ENCODE measurements around the gene RUSF1.

RUSF1 gene

GRCh38 chr16:31471875-31472708 is 36.1 kb downstream of the RUSF1 start, which contains the start of gene TGFB1I1:
TGFB1I1 (plus strand) TSS chr16:31472152; CDS start chr16:31472189, 37 bp downstream.
- in situ Hi-C loops (cut with MboI; ENCODE audit: low sequenced_read_pairs): loop anchor here (25.0 kb wide), 2 partner anchors 390 to 485 kb away; partner anchors contain the start of genes HSD3B7 and ZNF267

- in situ Hi-C loops (cut with MboI; ENCODE audit: low sequenced_read_pairs): loop anchor here (25.0 kb wide), 2 partner anchors 391 to 484 kb away; partner anchors contain the start of genes HSD3B7 and ZNF267
Observed at GRCh38 chr16:31471241-31471874, 36.8 kb downstream of the RUSF1 start.

GRCh38 chr16:31470615-31471014 is 37.6 kb downstream of the RUSF1 start:
- in situ Hi-C loops (cut with MboI; ENCODE audit: low sequenced_read_pairs): loop anchor here (25.0 kb wide), 2 partner anchors 392 to 483 kb away; partner anchors contain the start of genes HSD3B7 and ZNF267

GRCh38 chr16:31467858-31468257 is 40.3 kb downstream of the RUSF1 start:
- in situ Hi-C loops (cut with MboI; ENCODE audit: low sequenced_read_pairs): loop anchor here (25.0 kb wide), 2 partner anchors 394 to 481 kb away; partner anchors contain the start of genes HSD3B7 and ZNF267

- in situ Hi-C loops (cut with MboI; ENCODE audit: low sequenced_read_pairs): loop anchor here (25.0 kb wide), 2 partner anchors 395 to 480 kb away; partner anchors contain the start of genes HSD3B7 and ZNF267
Observed at GRCh38 chr16:31467151-31467773, 40.9 kb downstream of the RUSF1 start.

GRCh38 chr16:31466381-31466841 is 41.8 kb downstream of the RUSF1 start:
- in situ Hi-C loops (cut with MboI; ENCODE audit: low sequenced_read_pairs): loop anchor here (25.0 kb wide), 2 partner anchors 396 to 479 kb away; partner anchors contain the start of genes HSD3B7 and ZNF267

- in situ Hi-C loops (cut with MboI; ENCODE audit: low sequenced_read_pairs): loop anchor here (25.0 kb wide), 2 partner anchors 396 to 479 kb away; partner anchors contain the start of genes HSD3B7 and ZNF267
Observed at GRCh38 chr16:31465788-31466370, 42.3 kb downstream of the RUSF1 start.

- in situ Hi-C loops (cut with MboI; ENCODE audit: low sequenced_read_pairs): loop anchor here (25.0 kb wide), 2 partner anchors 397 to 478 kb away; partner anchors contain the start of genes HSD3B7 and ZNF267
Observed at GRCh38 chr16:31464781-31465260, 43.4 kb downstream of the RUSF1 start.

- in situ Hi-C loops (cut with MboI; ENCODE audit: low sequenced_read_pairs): loop anchor here (25.0 kb wide), 2 partner anchors 398 to 477 kb away; partner anchors contain the start of genes HSD3B7 and ZNF267
Observed at GRCh38 chr16:31464348-31464769, 43.8 kb downstream of the RUSF1 start.

GRCh38 chr16:31461921-31462804 is 46.0 kb downstream of the RUSF1 start:
- in situ Hi-C loops (cut with MboI; ENCODE audit: low sequenced_read_pairs): loop anchor here (25.0 kb wide), 2 partner anchors 400 to 475 kb away; partner anchors contain the start of genes HSD3B7 and ZNF267

GRCh38 chr16:31461201-31461920 is 46.8 kb downstream of the RUSF1 start:
- in situ Hi-C loops (cut with MboI; ENCODE audit: low sequenced_read_pairs): loop anchor here (25.0 kb wide), 2 partner anchors 401 to 474 kb away; partner anchors contain the start of genes HSD3B7 and ZNF267

- in situ Hi-C loops (cut with MboI; ENCODE audit: low sequenced_read_pairs): loop anchor here (25.0 kb wide), 2 partner anchors 402 to 473 kb away; partner anchors contain the start of genes HSD3B7 and ZNF267
Observed at GRCh38 chr16:31460582-31461002, 47.6 kb downstream of the RUSF1 start.

- in situ Hi-C loops (cut with MboI; ENCODE audit: low sequenced_read_pairs): loop anchor here (25.0 kb wide), 2 partner anchors 402 to 473 kb away; partner anchors contain the start of genes HSD3B7 and ZNF267
Observed at GRCh38 chr16:31459687-31460581, 48.3 kb downstream of the RUSF1 start.

GRCh38 chr16:31458844-31459686 is 49.1 kb downstream of the RUSF1 start, which contains the start of gene ARMC5:
ARMC5 (plus strand) TSS chr16:31459501; CDS start chr16:31459525, 24 bp downstream.
- in situ Hi-C loops (cut with MboI; ENCODE audit: low sequenced_read_pairs): loop anchor here (25.0 kb wide), 2 partner anchors 403 to 472 kb away; partner anchors contain the start of genes HSD3B7 and ZNF267

- in situ Hi-C loops (cut with MboI; ENCODE audit: low sequenced_read_pairs): loop anchor here (25.0 kb wide), 2 partner anchors 404 to 471 kb away; partner anchors contain the start of genes HSD3B7 and ZNF267
Observed at GRCh38 chr16:31458073-31458843, 49.9 kb downstream of the RUSF1 start.
